Esophagus (tissue), 2 donors: Measurements from ENCODE around the gene ADARB2. TPM values are rescaled to one million over a fixed set of nuclear protein-coding genes. Genes with fewer than 3 reads are reported as not detected.

Experiments used
- H3K27ac ChIP-seq, 2 donors: one replicate each; pipeline ENCODE4 v1.5.1; 2013; ENCODE audit warnings: low read depth in 2 of 2, mild to moderate bottlenecking in 2 of 2, inconsistent platforms in 1 of 2, low read length in 1 of 2, moderate library complexity in 1 of 2
- H3K27me3 ChIP-seq, 2 donors: one replicate each; pipeline ENCODE4 v1.6.1; 2013; ENCODE audit warnings: low read length in 2 of 2, control low read depth in 1 of 2, mild to moderate bottlenecking in 1 of 2; ENCODE audit not compliant: insufficient read depth in 2 of 2, control insufficient read depth in 1 of 2
- H3K36me3 ChIP-seq, 2 donors: one replicate each; pipeline ENCODE4 v1.6.1; 2013; ENCODE audit warnings: low read length in 1 of 2; ENCODE audit not compliant: control insufficient read depth in 2 of 2, insufficient read depth in 2 of 2
- H3K4me1 ChIP-seq, 2 donors: one replicate each; pipeline ENCODE4 v1.6.1; 2013; ENCODE audit warnings: low read length in 1 of 2; ENCODE audit not compliant: control insufficient read depth in 2 of 2, insufficient read depth in 2 of 2
- H3K4me3 ChIP-seq, 2 donors: one replicate each; pipeline ENCODE4 v1.5.1; 2013; ENCODE audit warnings: low read length in 2 of 2, mild to moderate bottlenecking in 2 of 2, low read depth in 1 of 2, moderate library complexity in 1 of 2
- H3K9me3 ChIP-seq, 2 donors: one replicate each; pipeline ENCODE4 v1.6.1; 2013; ENCODE audit warnings: mild to moderate bottlenecking in 2 of 2, low read depth in 1 of 2, low read length in 1 of 2, moderate library complexity in 1 of 2; ENCODE audit not compliant: control insufficient read depth in 2 of 2, insufficient read depth in 1 of 2
- WGBS, 2 donors: extraction: QIAGEN DNeasy Blood & Tissue Kit; methylation state at CpG; one replicate each; pipeline ENCODE4 v1.1.7; 2013; 5-methylcytosine and 5-hydroxymethylcytosine counted together
- polyA plus RNA-seq, 2 donors: library from polyadenylated mRNA; stranded (reverse); fragments of 200-250 nt; gene quantifications; one replicate each; pipeline ENCODE4 v1.2.3, GENCODE V29; 2013
- donor health status: healthy with polysubstance abuse.
- donor health status: Bipolar disorder and iron deficiency.

Gene ADARB2
- polyA plus RNA-seq, 2 donors, result 0.33 to 0.65 TPM

DNA sequence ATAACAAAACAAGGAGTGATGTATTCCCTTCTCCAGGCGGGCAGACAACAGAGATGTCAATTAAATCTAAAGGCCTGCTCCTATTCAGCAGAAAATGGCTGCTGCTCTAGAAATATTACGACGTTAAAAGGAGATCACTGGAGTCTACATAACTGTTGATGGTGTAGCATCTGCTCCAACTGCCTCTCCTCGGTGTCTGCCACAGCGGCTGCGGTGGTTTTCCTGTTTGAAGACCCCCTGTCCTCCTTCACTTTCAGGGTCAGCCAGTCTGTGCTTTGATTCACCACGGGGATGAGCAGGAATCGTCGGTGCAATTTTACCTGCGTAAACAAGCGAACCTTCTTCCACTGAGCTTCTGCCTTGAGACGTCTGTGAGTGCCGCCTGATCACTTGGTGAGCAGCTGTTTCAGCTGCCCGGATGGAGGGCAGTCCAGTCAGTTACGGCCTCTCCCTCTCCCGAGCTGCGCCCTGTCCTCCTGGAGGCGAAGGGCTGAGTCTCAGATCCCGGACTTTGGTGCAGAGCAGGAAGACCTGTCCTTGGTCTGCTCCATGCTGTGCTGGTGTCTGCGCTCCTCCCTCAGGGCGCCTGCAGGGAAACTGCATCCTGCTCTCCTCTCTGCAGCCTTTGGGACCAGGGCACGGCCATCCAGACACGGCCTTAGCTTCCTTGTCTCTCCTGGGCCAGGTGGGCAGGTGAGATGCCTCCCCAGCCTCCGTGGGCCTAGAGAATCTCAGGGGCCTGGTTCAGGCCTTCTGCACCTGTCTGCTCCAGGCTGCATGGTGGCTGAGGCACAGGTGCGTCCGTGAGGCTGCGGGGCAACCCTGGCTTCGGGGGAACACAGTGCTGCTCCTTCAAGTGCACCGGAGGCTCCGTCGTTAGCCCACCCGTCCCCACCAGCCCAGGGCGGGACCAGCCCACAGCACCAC is 326.6 kb downstream of the ADARB2 start:
- H3K9me3 ChIP-seq, result peaks cover 0 to 3% of the 10 kb centered on the region in 2 donors
- H3K36me3 ChIP-seq, result no peaks in the 10 kb centered on the region
- H3K27ac ChIP-seq, result no peak overlapping the region
- no peaks in the 10 kb centered on the region for H3K27me3 ChIP-seq
- no peak overlapping the region for H3K4me3 ChIP-seq
- peaks cover 0 to 2% of the 10 kb centered on the region in 2 donors for H3K4me1 ChIP-seq
- WGBS, 2 donors, result 90 to 93% methylated on average over 32 to 33 of the region's 33 CpGs

DNA sequence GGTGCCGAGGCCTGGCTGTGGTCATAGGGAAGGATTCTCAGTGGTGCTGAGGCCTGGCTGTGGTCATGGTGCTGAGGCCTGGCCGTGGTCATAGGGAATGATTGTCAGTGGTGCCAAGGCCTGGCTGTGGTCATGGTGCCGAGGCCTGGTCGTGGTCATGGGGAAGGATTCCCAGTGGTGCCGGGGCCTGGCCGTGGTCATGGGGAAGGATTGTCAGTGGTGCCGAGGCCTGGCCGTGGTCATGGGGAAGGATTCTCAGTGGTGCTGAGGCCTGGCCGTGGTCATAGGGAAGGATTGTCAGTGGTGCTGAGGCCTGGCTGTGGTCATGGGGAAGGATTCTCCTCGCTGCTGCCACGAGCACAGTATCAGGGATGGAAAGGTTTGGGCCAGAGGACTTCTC is 327.3 kb downstream of the ADARB2 start:
- H3K27ac ChIP-seq, result no peak overlapping the region
- H3K4me3 ChIP-seq, result no peak overlapping the region
- WGBS, 2 donors, result 94 to 95% methylated on average over 11 of the region's 11 CpGs
- H3K27me3 ChIP-seq, result no peaks in the 10 kb centered on the region
- peaks cover 0 to 2% of the 10 kb centered on the region in 2 donors for H3K9me3 ChIP-seq
- no peaks in the 10 kb centered on the region for H3K36me3 ChIP-seq
- H3K4me1 ChIP-seq, result peaks cover 0 to 2% of the 10 kb centered on the region in 2 donors

DNA sequence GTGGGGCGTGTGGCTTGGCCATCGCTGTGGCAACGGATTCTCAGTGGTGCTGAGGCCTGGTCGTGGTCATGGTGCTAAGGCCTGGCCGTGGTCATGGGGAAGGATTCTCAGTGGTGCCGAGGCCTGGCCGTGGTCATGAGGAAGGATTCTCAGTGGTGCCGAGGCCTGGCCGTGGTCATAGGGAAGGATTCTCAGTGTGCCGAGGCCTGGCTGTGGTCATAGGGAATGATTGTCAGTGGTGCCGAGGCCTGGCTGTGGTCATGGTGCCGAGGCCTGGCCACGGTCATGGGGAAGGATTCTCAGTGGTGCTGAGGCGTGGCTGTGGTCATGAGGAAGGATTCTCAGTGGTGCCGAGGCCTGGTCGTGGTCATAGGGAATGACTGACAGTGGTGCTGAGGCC is 327.9 kb downstream of the ADARB2 start:
- 87 to 92% methylated on average over 14 to 16 of the region's 16 CpGs for WGBS, 2 donors

DNA sequence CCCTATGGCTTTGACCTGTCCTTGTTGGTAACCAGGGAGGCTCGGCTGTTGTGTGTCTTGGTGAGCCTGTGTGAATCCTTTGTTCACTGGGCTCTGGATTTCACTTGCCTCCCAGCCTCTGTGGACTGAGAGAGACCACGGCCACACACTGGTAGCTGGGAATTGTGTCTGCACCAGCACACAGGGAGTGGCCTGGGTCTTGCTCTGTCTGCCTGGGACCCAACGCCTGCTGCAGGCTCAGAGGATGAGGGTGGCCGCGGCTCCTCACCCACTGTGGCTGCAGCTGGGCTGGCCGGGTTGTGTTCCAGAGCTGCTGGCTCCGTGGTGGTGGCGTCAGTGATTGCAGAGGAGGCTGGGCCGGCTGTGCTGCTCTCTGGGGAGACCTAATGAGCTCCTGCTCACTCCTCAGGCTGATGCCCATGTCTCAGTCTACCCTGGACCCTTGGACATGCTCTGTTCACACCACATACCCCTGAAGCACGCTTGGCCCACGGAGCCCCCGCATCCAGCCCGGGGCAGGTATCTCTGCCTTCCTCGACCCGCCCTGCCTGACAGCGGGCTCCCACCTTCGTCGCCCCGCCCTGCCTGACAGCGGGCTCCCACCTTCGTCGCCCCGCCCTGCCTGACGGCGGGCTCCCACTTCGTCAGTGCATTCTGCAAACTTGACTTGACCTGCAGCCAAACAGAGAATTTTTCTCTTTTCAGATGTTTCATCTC is 328.5 kb downstream of the ADARB2 start:
- 88 to 89% methylated on average over 26 of the region's 26 CpGs for WGBS, 2 donors
- H3K4me3 ChIP-seq, result no peak overlapping the region
- no peaks in the 10 kb centered on the region for H3K9me3 ChIP-seq
- no peaks in the 10 kb centered on the region for H3K36me3 ChIP-seq
- H3K27me3 ChIP-seq, result no peaks in the 10 kb centered on the region
- no peak overlapping the region for H3K27ac ChIP-seq
- peaks cover 0 to 2% of the 10 kb centered on the region in 2 donors for H3K4me1 ChIP-seq

More for the DNA sequence above, 327.9 kb downstream of the ADARB2 start:
- H3K27me3 ChIP-seq, result no peaks in the 10 kb centered on the region
- no peaks in the 10 kb centered on the region for H3K36me3 ChIP-seq
- H3K27ac ChIP-seq, result no peak overlapping the region
- H3K4me1 ChIP-seq, result peaks cover 0 to 2% of the 10 kb centered on the region in 2 donors
- no peak overlapping the region for H3K4me3 ChIP-seq
- no peaks in the 10 kb centered on the region for H3K9me3 ChIP-seq

DNA sequence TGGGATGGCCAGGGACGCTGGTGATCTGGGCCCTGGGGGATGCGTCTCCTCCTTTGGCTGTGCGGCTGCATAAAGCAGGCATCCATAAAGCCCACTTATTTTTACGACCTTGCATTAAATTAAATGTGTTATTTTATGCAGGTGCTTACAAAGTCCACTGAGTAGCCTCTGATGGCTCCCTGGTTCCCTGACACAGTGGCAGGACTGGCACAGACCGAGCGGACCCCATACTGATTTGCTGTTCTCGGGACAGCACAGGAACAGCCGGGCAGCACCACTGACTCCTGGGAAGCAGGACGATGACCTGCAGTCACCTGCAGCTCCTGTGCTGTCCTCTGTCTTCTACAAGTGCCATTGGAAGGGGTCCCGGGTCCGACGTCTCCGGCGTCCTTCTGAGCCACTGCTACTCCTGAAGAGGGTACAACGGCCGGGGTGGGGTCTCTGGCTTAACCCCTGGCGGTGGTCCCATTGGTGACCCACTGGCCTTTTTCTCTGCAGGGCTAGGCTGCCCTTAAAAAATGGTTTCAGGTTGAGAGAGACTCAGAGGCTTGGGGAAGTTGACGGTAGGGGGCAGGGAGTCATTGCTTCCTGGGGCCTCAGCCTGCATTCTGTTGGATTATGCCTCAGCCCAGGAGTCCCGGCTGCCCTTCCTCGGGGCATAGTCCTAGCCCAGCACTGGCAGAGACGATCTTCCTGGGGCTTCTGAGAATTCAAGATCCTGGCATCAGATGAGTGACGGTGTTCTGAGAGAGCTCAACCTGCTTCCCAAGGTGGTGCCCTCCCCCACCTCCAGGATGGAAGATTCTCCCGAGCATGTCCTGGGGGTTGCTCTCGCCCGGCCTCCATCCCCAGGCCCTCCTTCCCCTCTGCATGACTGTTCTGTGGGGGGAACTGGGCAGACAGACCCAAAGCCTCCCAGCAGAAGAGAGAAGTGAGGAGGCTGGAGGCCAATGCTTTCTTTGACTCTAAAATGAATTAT is 330.1 kb downstream of the ADARB2 start:
- Histone ChIP-seq H3K4me1 (peaks cover 0 to 2% of the 10 kb centered on the region in 2 donors), H3K27ac (no peak overlapping the region), H3K4me3 (no peak overlapping the region), H3K27me3 (no peaks in the 10 kb centered on the region), H3K9me3 (no peaks in the 10 kb centered on the region), H3K36me3 (no peaks in the 10 kb centered on the region)
- 84 to 88% methylated on average over 25 of the region's 25 CpGs for WGBS, 2 donors

DNA sequence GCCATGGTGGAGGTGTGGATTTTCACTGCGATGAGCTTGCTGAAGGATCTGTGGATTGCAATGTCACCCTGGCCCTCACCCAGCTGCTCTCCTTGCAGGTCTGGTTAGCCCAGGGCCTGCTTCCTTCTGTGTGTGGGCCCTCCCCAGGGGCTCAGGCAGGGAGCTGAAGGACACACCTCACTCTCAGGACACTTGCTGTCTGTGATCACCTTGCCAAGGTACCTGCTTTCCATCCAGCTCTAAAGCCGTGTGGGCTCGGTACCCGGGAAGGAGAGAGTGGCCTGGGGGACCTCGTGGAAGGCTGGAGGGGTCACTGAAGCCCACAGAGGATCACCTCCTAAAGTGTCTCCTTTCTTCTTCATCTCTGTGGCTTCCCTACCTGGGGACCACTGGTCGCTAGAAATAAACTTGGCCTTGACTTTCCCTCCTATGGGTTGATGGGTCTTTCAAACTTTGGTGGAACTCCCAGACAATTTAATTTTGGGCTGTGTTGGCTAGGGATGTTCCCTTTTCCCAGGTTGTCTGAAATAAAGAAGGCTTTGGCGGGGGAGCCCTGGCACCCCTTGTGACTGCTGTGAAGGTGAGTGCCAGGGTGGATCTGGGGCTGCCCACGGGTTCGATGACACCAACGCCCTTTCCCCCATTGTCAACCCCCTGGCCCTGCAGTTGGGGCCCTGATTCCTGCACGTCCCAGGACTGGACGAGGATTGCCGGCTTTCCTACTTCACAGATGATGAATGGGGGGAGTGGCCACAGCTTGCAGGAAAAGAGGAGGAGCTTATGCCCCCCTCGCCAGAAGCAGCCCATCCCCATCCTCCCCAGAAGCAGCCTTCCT is 331.0 kb downstream of the ADARB2 start:
- H3K27ac ChIP-seq, result peak overlapping the region in 1 of 2 donors; percentile 73
- no peaks in the 10 kb centered on the region for H3K9me3 ChIP-seq
- 75 to 81% methylated on average over 14 of the region's 14 CpGs for whole genome bisulfite sequencing, 2 donors
- H3K4me3 ChIP-seq, result no peak overlapping the region
- H3K4me1 ChIP-seq, result peaks cover 0 to 2% of the 10 kb centered on the region in 2 donors
- no peaks in the 10 kb centered on the region for H3K36me3 ChIP-seq
- no peaks in the 10 kb centered on the region for H3K27me3 ChIP-seq

DNA sequence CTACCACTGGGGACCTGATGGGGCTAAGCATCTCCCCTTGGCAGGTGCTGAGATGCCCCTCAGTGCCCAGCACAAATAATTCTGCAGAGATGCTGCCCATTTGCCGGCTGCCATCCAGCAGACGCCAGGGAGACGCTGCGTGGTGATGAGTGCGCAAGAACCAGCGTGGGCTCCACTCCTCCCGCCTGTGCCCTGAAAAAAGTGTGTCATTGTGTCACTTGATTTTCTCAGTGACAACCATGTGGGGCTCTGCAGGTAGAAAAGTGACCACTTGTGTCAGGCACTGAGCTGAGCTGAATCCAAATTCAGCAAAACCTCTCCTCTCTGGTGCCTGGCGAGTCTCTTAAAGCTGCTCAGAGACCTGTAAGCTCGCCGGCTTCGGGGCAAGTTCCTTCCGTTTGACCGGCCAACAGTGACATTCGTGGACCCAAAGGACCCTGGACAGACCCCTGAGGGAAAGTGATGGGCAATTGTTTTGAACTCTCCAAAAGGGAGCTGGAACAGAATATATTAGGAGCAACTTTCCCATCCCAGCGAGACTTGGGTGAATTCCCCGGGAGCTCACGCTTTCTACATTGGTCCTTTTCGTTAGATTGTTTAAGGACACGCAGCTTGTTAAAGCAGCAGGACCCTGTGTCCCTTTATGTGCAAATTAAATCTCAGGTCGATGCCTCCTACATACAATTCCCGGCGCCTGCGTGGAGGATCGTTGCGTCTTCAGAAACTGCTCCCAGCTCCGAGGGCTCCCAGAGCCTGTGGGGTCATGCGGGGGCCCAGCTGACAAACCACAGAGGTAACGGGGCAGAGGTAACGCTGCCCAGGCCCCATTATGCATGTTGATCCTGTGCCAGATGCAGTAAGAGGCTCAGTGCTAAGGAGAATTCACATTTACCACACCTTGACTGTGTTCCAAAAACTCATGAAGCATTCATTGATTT is 332.7 kb downstream of the ADARB2 start:
- Histone ChIP-seq H3K4me3 (no peak overlapping the region), H3K4me1 (peaks cover 0 to 13% of the 10 kb centered on the region in 2 donors), H3K27ac (no peak overlapping the region), H3K9me3 (no peaks in the 10 kb centered on the region), H3K36me3 (no peaks in the 10 kb centered on the region), H3K27me3 (no peaks in the 10 kb centered on the region)
- 88% methylated on average over 29 of the region's 29 CpGs for WGBS, 2 donors
